AG04449 (cell line): ENCODE results near the gene NTSR1.

Source experiments
- CTCF ChIA-PET: fragments of 350-600 bp; formaldehyde crosslinking; extraction: SDS; loops from one replicate; lab custom pipeline; 2021; ENCODE audit warnings: antibody characterized with exemption; lab: Yijun Ruan, JAX
- POLR2A ChIA-PET: fragments of 400-600, 350-600 bp; formaldehyde crosslinking; extraction: SDS; loops from one replicate; lab custom pipeline; 2020; ENCODE audit warnings: antibody characterized with exemption, inconsistent platforms; lab: Yijun Ruan, JAX
- DNase-seq: peaks from one replicate; pipeline ENCODE4 v3.0.0-alpha.2; 2010; ENCODE audit warnings: low read depth, low spot score
- H3K4me3 ChIP-seq: 2 replicates; pipeline ENCODE4 v1.5.1; 2011; ENCODE audit warnings: low read depth, mild to moderate bottlenecking, control low read depth, low read length
- TF ChIP-seq, protein P1 (sequence below): IDR thresholded peaks from one replicate; pipeline ENCODE4 v1.5.1; 2011; ENCODE audit warnings: mild to moderate bottlenecking, moderate library complexity, low read length, control low read depth, inconsistent platforms; ENCODE audit not compliant: insufficient read depth; ENCODE audit errors: missing control alignments

NTSR1 gene

GRCh38 chr20:62694868-62695267, 13.8 kb upstream of the NTSR1 start:
- ChIA-PET POLR2A (no interaction called here), CTCF (interaction anchor here (0.8 to 2.0 kb wide), 4 partner anchors 11 to 96 kb away, joined by 3 to 5 read pairs (median 3); partner anchors contain the start of gene NTSR1)
- H3K4me3 ChIP-seq = no peak overlapping the region
- no peak for DNase-seq
- TF ChIP-seq, protein P1, sequence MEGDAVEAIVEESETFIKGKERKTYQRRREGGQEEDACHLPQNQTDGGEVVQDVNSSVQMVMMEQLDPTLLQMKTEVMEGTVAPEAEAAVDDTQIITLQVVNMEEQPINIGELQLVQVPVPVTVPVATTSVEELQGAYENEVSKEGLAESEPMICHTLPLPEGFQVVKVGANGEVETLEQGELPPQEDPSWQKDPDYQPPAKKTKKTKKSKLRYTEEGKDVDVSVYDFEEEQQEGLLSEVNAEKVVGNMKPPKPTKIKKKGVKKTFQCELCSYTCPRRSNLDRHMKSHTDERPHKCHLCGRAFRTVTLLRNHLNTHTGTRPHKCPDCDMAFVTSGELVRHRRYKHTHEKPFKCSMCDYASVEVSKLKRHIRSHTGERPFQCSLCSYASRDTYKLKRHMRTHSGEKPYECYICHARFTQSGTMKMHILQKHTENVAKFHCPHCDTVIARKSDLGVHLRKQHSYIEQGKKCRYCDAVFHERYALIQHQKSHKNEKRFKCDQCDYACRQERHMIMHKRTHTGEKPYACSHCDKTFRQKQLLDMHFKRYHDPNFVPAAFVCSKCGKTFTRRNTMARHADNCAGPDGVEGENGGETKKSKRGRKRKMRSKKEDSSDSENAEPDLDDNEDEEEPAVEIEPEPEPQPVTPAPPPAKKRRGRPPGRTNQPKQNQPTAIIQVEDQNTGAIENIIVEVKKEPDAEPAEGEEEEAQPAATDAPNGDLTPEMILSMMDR = no peak

GRCh38 chr20:62695448-62696414, 12.9 kb upstream of the NTSR1 start:
- CTCF ChIA-PET = interaction anchor here (1.1 kb wide), 1 partner anchor 92 kb away, joined by 3 read pairs; no protein-coding TSS in a partner anchor

DNA sequence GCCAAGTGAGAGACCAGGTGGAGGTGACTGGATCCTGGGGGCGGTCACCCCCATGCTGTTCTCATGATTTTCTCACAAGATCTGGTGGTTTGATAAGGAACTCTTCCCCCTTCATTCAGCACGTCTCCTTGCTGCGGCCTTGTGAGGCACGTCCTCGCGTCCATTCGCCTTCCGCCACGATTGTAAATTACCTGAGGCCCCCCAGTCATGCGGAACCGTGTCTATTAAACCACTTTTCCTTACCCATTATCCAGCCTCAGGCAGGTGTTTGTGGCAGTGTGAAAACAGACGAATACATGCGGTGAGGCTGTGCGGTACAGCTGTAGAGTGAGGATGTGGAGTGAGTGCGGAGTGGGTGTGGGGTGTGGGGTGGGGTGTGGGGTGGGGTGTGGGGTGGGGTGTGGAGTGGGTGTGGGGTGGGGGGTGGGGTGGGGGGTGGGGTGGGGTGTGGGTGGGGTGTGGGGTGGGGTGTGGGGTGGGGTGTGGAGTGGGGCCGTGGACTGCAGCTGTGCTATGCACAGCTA, 12.1 kb upstream of the NTSR1 start:
- TF ChIP-seq, protein P1 = no peak
- CTCF ChIA-PET = no interaction called here
- no peak for DNase-seq

More at GRCh38 chr20:62695448-62696414, 12.9 kb upstream of the NTSR1 start:
- POLR2A ChIA-PET = no interaction called here
- no peak overlapping the region for H3K4me3 ChIP-seq
- DNase-seq = no peak
- TF ChIP-seq, protein P1 = no peak

GRCh38 chr20:62696989-62697388, 11.6 kb upstream of the NTSR1 start:
- TF ChIP-seq, protein P1 = no peak
- no peak overlapping the region for H3K4me3 ChIP-seq
- POLR2A ChIA-PET = no interaction called here
- CTCF ChIA-PET = no interaction called here
- DNase-seq = no peak

More for the DNA sequence above, 12.1 kb upstream of the NTSR1 start:
- POLR2A ChIA-PET = no interaction called here
- no peak overlapping the region for H3K4me3 ChIP-seq

DNA sequence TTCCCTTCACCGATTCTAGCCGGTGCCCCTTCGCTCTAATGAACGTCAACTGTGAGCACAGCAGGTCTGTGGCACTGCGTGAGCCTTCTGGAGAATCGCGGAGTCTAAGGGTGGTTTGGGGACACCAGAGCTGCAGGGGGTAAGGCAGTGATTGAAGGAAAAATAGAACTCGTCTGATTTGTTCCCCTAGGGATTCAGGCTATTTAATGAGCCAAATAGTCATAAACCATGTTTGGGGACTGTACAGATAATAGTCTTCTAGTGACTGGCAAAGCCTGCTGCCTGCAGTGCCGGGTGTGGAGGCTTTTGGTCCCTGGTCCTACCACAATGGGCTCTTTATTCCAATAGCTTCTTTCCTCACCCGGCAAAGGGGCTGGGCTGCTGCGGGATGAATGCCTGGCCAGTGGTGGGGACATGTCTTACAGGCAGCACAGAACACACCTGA, 11.1 kb upstream of the NTSR1 start:
- DNase-seq = no peak
- POLR2A ChIA-PET = no interaction called here
- TF ChIP-seq, protein P1 = no peak
- CTCF ChIA-PET = no interaction called here
- H3K4me3 ChIP-seq = no peak overlapping the region

GRCh38 chr20:62698231-62698630, 10.4 kb upstream of the NTSR1 start:
- ChIA-PET CTCF (no interaction called here), POLR2A (no interaction called here)
- H3K4me3 ChIP-seq = no peak overlapping the region
- DNase-seq = no peak
- TF ChIP-seq, protein P1 = no peak
